ENCODE measurements around the gene RENBP.

DNA sequence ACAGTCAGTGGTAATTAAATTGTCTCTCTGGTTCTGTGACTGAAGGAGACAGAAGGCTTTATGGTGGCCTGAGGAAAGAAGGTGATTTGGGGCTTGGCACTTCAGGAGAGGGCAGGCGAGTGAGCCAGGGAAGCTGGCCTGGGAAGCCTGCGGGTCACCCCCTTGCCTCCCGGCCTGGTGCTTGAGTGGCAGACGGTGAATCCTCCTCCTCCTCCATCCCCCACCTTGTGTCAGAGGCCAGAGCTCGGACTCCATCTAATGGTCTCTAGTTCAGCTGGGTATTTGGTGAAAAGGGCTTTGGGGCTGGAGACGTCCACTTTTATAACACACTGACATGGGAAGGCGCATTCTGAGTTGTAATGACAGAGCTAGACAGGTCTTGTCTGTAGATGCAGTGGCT is 36.8 kb upstream of the RENBP start:
- TF ChIP-seq, protein P1, sequence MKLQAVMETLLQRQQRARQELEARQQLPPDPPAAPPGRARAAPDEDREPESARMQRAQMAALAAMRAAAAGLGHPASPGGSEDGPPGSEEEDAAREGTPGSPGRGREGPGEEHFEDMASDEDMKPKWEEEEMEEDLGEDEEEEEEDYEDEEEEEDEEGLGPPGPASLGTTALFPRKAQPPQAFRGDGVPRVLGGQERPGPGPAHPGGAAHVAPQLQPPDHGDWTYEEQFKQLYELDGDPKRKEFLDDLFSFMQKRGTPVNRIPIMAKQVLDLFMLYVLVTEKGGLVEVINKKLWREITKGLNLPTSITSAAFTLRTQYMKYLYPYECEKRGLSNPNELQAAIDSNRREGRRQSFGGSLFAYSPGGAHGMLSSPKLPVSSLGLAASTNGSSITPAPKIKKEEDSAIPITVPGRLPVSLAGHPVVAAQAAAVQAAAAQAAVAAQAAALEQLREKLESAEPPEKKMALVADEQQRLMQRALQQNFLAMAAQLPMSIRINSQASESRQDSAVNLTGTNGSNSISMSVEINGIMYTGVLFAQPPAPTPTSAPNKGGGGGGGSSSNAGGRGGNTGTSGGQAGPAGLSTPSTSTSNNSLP (IDR thresholded peaks at IDR 0.05; ENCODE audit: borderline replicate concordance, low read depth, low read length), result no peak
- TF ChIP-seq HEY1 (CRISPR knock-in tag; IDR thresholded peaks at IDR 0.05; ENCODE audit: borderline replicate concordance) (no peak), ZBTB8A (IDR thresholded peaks at IDR 0.05; ENCODE audit: partially characterized antibody) (no peak)
